Nephron (organoid): ENCODE measurements around the gene C5.
"Not testable (repeated sequence)": the region's sequence is repeated elsewhere in the genome, so short reads cannot be mapped to it uniquely, and the experiment has no call there.

Source experiments
- H3K27ac Mint-ChIP-seq, 3 experiments: 2 replicates each; pipeline ENCODE4 v1.8.0; 2020; ENCODE audit warnings: mixed read lengths in 3 of 3, mild to moderate bottlenecking in 2 of 3, moderate library complexity in 1 of 3
- H3K27me3 Mint-ChIP-seq: 2 replicates; pipeline ENCODE4 v1.8.0; 2021; ENCODE audit warnings: low read depth, mild to moderate bottlenecking, moderate library complexity, mixed read lengths
- H3K36me3 Mint-ChIP-seq: 2 replicates; pipeline ENCODE4 v1.8.0; 2020; ENCODE audit warnings: low read depth, mixed read lengths
- H3K4me1 Mint-ChIP-seq: 2 replicates; pipeline ENCODE4 v1.8.0; 2020; ENCODE audit warnings: mixed read lengths
- H3K4me3 Mint-ChIP-seq, 3 experiments: 2 replicates each; pipeline ENCODE4 v1.8.0; 2020; ENCODE audit warnings: mild to moderate bottlenecking in 3 of 3, mixed read lengths in 3 of 3, moderate library complexity in 2 of 3
- H3K9me3 Mint-ChIP-seq: 2 replicates; pipeline ENCODE4 v1.8.0; 2020; ENCODE audit warnings: mixed read lengths
- CTCF ChIP-seq, 3 experiments: fragments of 200-600 bp; sonication (generic); IDR thresholded peaks; one replicate each; pipeline ENCODE4 v1.5.0; 2021; ENCODE audit warnings: antibody characterized with exemption in 3 of 3; ENCODE audit not compliant: unreplicated experiment in 3 of 3

Gene C5

DNA sequence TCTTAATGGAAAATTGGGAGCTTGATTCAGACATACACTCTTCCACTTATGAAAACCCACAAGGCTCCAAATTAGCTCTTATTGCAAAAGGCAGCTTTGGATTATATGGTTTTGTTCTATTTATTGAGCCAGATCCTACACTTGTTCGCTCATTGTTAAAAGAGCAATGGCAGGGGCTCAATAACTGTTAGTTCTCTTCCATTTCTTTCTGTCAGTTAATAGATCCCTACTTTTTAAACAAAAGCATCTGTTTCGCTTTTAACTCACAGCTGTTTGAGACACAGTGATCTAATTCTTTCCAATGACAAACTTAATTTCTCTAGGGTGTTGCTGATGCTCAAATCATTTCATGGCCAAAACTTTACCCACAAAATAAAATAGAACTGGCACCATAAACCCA, 11.7 kb downstream of the C5 start:
- H3K4me3 Mint-ChIP-seq = no peak overlapping the region
- no peak for TF ChIP-seq CTCF (IDR thresholded peaks at IDR 0.05; ENCODE audit: unreplicated experiment in 3 of 3)

DNA sequence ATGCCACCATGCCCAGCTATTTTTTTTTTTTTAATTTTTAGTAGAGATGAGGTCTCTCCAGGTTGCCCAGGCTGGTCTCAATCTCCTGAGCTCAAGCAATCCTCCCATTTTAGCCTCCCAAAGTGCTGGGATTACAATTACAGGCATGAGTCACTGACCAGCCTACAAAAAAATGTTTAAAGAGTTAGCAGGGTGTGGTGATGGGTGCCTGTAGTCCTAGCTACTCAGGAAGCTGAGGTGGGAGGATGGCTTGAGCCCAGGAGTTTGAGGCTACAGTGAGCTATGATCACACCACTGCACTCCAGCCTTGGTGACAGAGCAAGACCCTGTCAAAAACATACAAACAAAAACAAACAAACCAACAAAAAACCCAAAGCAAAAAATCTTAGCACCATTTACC, 14.4 kb downstream of the C5 start:
- H3K27me3 Mint-ChIP-seq, H3K36me3 Mint-ChIP-seq: not testable (repeated sequence)
- H3K4me1 Mint-ChIP-seq = peaks cover 12% of the 10 kb centered on the region

More for the DNA sequence above, 11.7 kb downstream of the C5 start:
- H3K36me3 Mint-ChIP-seq = no peaks in the 10 kb centered on the region
- peaks cover 12% of the 10 kb centered on the region for H3K4me1 Mint-ChIP-seq
- no peaks in the 10 kb centered on the region for H3K27me3 Mint-ChIP-seq
- H3K9me3 Mint-ChIP-seq = no peaks in the 10 kb centered on the region
- peak overlapping the region in 2 of 3 experiments; percentile 17 to 28 for H3K27ac Mint-ChIP-seq

DNA sequence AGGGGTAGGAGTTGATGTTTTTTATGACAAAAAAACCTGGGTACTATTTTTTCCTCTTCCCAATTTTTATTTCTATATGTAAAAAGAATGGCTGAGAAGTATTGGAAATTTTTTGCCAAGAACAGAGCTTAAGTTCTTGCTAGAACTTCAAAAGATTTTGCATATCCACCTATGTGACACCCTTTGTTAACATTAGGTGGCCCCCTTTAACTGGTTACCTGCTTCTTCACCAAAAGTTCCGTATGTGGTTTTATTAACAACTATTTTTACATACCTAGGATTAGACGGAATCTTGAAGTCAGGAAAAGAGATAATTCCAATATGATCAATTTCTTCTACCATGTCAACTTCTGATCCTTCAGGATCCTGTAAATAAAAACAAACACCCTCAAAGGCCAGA, 15.5 kb downstream of the C5 start:
- Mint-ChIP-seq H3K4me3 (no peak overlapping the region), H3K36me3 (no peaks in the 10 kb centered on the region), H3K27ac (peak overlapping the region in 2 of 3 experiments; percentile 26 to 78), H3K27me3 (no peaks in the 10 kb centered on the region), H3K9me3 (no peaks in the 10 kb centered on the region), H3K4me1 (peaks cover 12% of the 10 kb centered on the region)
- no peak for TF ChIP-seq CTCF (IDR thresholded peaks at IDR 0.05; ENCODE audit: unreplicated experiment in 3 of 3)

More for the DNA sequence above, 14.4 kb downstream of the C5 start:
- H3K4me3 Mint-ChIP-seq, H3K9me3 Mint-ChIP-seq, H3K27ac Mint-ChIP-seq: not testable (repeated sequence)

DNA sequence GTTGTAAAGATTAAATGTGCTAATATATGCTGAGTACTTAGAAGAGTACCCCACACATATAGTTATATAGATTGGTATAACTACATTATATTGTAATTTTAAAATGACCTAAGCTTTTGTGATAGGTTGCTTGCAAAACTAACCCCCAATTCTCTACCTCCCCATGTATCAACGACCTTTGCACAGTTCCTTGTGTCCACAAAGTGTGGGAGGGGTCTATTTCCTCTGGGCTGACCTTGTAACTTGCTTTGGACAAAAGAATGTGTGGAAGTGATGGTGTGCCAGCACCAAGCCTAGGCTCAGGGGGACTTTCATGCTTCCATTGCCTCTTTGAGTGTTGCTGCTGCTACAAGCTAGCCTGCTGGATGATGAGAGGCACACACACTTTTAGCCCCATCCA, 20.6 kb downstream of the C5 start:
- H3K4me1 Mint-ChIP-seq = peaks cover 4% of the 10 kb centered on the region
- peaks cover 7% of the 10 kb centered on the region for H3K36me3 Mint-ChIP-seq
- peaks cover 4% of the 10 kb centered on the region for H3K9me3 Mint-ChIP-seq
- H3K27me3 Mint-ChIP-seq = no peaks in the 10 kb centered on the region
- no peak for TF ChIP-seq CTCF (IDR thresholded peaks at IDR 0.05; ENCODE audit: unreplicated experiment in 3 of 3)
- no peak overlapping the region for H3K4me3 Mint-ChIP-seq
- no peak overlapping the region for H3K27ac Mint-ChIP-seq

GRCh38 chr9:121028285-121028684, 21.8 kb downstream of the C5 start:
- H3K27me3 Mint-ChIP-seq, H3K4me3 Mint-ChIP-seq, H3K27ac Mint-ChIP-seq, H3K9me3 Mint-ChIP-seq, H3K36me3 Mint-ChIP-seq, H3K4me1 Mint-ChIP-seq: not testable (repeated sequence)

DNA sequence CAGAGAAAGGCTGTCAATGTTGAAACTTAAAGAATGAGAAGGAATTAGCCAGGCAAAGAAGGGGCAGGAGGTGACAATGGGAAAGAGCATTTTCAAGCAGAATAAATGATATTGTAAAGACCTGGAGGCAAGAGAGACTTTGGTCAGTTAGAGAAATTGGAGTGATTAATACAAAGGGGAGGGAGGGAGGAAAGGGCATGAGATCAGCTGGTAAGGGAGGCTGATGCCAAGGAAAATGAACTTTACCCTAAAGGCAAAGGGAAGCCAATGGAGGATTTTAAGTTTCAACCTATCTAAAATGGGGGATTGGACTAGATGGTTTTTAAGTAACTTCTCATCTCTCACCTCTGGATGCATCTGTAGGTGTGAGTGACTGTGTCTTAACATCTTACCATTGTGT, 23.3 kb downstream of the C5 start:
- Mint-ChIP-seq H3K27me3 (no peaks in the 10 kb centered on the region), H3K9me3 (peaks cover 4% of the 10 kb centered on the region)

More for the DNA sequence above, 23.3 kb downstream of the C5 start:
- Mint-ChIP-seq H3K4me1 (no peaks in the 10 kb centered on the region), H3K4me3 (no peak overlapping the region), H3K27ac (no peak overlapping the region), H3K36me3 (peaks cover 7% of the 10 kb centered on the region)
- TF ChIP-seq CTCF (IDR thresholded peaks at IDR 0.05; ENCODE audit: unreplicated experiment in 3 of 3) = no peak
